Measurements from ENCODE around the gene COPS8.

The COPS8 gene

DNA sequence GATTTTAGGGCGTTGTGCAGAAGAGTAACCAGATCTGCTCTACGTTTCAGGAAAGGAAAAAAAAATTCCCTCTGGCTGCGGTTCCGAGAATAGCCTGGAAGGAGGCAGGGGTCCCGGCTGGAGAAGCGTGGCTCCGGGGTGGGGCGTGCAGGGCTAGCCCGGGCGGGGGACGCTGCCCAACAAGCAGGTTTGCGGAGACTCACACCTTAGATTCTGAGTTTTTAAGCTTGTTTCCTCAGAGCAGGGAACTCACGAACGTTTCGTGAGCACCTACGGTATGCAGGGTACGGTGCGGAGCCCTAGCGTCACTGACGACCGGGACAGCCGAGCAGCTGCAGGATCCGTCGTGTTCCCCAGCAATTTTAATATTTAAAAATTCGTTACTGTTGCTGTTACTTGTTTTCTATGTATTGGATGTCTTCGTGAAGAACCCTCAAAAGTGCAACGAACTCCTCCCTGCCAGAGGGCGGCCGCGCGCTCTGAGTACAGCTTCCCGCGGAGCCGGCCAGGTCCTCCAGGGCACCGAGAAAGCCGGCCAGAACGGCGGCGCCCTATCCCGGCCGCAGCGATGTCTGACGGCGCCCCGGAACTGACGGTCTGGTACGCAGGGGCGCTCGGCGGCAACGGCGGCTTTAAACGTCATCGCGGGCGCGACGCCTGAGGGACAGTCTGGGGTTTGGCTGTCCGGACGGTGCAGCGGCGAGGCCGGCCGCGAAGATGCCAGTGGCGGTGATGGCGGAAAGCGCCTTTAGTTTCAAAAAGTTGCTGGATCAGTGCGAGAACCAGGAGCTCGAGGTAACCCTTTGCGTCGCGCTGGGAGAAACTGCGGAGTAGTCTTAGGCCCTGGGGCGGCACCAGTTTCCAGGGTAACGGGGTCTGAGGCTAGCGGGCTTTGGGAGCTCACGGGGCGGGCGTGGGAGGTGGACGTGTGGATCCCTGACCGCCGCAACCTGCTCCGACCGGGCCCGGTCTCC, at the start of gene COPS8:
Gene COPS8 (plus strand): TSS at position 642 of the 974 bp plus-strand sequence. CDS start 76 bp downstream, at position 718.
- DNase-seq (ENCODE audit: low read depth in 2 of 2): peak; percentile 81 to 85

DNA sequence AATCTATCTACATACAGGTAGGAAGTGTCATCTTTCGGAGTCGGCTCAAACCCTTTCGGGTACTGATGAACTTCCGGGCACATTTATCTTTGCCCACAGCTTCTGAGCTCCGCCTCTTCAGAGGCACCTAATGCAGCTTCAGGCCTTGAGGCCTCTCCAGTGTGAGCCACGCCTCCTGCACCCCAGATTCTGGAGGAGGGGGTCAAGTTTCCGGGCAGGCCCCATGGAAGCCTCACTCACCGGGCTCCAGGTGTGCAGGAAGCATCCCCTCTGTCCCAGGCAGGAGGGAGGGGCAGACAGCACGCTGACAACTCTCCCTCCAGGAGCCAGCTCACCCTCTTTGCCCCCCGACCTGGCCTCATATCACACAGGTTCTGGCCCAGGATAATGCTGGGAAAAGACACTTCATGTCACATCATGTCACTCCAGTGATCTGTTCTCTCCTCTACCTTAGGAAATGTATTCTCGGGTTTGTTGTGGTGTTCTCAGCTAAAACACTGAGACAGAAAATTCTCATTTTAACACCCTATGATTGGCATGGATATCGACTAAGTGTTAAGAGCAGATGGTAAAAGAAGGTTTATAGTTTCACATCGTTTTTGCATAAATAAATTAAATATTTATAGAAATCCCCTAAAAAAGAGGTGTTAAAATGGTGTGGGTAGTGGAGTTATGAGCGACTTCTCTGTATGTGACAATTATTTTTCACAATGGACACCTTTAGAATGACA, 46.2 kb upstream of the COPS8 start:
- DNase-seq (ENCODE audit: low read depth in 2 of 2): no peak

- no peak for DNase-seq (ENCODE audit: low read depth in 2 of 2)
Observed at GRCh38 chr2:237041231-237041630, 44.5 kb upstream of the COPS8 start.

GRCh38 chr2:237042101-237042500, 43.6 kb upstream of the COPS8 start:
- DNase-seq (ENCODE audit: low read depth in 2 of 2): no peak

DNA sequence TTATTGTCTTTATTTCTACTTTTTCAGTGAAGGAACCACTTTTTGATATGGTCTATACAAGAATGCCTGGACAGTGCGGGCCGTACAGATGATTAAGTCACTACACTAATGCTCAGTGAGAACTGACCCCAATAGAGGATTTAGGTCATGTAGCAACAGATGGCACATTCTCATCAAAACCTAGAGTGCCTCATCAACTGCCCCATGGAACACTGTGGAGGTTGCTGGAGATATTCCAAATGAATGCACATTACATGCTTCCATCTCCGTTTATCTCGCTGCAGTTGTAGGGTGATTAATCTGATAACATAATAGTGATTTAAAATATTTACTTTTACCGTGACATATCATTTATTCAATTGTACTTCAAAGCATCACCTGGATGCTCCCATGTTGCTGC, 41.8 kb upstream of the COPS8 start:
- DNase-seq (ENCODE audit: low read depth in 2 of 2): no peak

DNA sequence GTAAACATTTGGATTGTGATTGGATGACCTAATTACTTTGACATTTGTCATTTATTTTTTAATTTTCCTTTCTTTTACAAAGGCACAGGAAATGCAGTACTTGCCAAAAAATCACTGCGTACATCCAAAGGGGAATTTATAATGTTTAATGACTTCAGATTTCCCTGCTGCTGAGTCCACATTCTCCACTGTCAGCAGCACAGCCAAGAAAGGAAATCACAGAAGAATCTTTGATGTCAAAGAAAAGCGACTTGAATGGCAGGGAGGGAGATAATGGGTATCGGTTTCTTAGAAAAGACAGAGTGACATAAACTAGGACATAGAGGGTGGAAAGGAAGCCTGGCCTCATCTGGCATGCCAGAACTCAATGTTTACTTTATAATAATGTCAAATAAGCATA, 41.4 kb upstream of the COPS8 start:
- DNase-seq (ENCODE audit: low read depth in 2 of 2): no peak

DNA sequence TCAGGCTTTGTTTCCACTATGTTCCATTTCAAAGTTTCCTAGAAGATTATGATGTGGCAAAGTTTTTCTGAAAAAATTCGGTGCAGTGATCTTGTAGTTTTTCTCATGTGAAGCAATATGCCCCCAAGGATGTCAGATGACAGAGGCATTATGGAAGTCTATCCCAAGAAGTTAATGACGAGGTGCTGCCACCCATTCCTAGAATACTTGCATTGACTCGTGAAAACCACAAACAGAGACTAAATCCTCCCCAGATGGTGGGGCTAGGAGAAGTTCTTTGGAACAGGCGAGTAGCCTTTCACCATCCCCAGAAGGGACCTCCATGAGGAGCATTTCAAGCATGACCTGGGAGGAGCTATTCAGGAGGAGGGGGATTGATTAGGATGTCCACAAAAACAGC, 40.2 kb upstream of the COPS8 start:
- DNase-seq (ENCODE audit: low read depth in 2 of 2): no peak

DNA sequence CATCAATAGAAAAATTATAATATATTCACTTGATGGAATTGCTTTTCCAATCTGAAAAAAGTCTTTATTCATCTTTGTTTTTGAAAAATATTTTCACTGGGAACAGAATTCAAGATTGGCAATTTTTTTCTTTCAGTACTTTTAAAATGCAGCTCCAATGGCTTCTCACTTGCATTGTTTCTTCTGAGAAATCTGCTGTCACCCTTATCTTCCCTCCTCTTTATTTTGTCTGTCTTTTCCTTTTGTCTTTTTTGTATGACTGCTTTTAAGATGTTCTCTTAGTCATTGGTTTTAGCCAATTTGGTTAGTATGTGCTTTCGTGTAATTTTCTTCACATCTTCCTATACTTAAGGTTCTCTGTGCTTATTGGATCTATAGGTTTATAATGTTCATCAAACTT, 37.1 kb upstream of the COPS8 start:
- DNase-seq (ENCODE audit: low read depth in 2 of 2): no peak

- DNase-seq (ENCODE audit: low read depth in 2 of 2): no peak
Observed at GRCh38 chr2:237051861-237052260, 33.8 kb upstream of the COPS8 start.

GRCh38 chr2:237053066-237053465, 32.6 kb upstream of the COPS8 start:
- no peak for DNase-seq (ENCODE audit: low read depth in 2 of 2)

DNA sequence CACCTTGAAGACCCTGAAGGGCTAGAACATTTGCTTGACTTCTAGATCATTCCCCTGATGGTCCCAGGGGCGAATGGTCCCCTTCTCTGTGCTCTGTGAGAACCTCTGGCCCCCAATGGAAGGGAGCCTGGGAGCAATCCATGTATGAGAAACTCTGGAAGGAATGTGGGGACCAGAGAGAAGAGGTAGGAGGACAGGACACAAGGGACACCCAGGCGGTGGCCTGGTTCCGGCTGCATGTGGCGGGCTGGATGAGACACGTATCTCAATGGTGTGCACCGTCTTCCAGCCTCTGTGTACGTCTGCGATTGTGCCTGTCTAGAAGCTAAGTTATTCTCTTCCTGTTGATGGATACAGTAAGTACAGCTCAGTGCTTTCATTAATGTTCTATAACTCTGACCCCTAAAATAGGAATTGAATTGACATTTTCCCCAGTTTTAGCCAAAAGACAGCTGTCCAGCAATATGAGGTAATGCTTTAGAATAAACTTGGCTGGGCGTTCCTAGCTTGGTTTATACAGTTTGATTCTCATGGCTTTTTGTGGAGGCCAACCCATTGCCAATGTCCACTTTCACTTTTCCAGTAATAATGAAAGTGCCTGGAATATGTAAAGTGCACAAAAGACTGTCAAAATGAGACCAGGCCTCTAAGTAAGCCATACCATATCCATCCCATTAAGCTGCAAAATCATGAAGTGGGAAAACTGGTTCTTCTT, 30.1 kb upstream of the COPS8 start:
- no peak for DNase-seq (ENCODE audit: low read depth in 2 of 2)

GRCh38 chr2:237056287-237056875, 29.3 kb upstream of the COPS8 start:
- no peak for DNase-seq (ENCODE audit: low read depth in 2 of 2)

GRCh38 chr2:237057107-237057506, 28.6 kb upstream of the COPS8 start:
- DNase-seq (ENCODE audit: low read depth in 2 of 2): no peak

GRCh38 chr2:237057893-237058300, 27.8 kb upstream of the COPS8 start:
- no peak for DNase-seq (ENCODE audit: low read depth in 2 of 2)

DNA sequence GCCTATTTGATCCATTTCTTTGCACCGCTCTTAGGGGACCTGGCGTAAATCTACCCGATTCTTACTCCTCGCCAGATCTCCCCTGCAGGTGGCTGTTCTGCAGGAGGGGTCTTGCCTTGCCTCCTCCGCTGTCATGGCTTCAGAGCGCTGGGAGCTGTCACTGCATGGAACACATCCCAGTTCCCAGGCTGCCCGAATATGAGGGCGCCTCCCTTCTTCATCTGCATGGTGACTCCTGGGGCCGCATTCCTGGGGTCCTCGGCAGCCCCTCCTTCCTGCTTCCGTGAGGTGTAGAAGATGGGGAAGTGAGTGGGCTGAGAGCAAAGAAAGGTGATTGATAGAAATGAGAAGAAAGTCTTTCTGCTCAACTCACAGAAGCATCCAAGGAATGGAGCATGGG, 27.3 kb upstream of the COPS8 start:
- DNase-seq (ENCODE audit: low read depth in 2 of 2): no peak

GRCh38 chr2:237059155-237059875, 26.4 kb upstream of the COPS8 start:
- no peak for DNase-seq (ENCODE audit: low read depth in 2 of 2)

DNA sequence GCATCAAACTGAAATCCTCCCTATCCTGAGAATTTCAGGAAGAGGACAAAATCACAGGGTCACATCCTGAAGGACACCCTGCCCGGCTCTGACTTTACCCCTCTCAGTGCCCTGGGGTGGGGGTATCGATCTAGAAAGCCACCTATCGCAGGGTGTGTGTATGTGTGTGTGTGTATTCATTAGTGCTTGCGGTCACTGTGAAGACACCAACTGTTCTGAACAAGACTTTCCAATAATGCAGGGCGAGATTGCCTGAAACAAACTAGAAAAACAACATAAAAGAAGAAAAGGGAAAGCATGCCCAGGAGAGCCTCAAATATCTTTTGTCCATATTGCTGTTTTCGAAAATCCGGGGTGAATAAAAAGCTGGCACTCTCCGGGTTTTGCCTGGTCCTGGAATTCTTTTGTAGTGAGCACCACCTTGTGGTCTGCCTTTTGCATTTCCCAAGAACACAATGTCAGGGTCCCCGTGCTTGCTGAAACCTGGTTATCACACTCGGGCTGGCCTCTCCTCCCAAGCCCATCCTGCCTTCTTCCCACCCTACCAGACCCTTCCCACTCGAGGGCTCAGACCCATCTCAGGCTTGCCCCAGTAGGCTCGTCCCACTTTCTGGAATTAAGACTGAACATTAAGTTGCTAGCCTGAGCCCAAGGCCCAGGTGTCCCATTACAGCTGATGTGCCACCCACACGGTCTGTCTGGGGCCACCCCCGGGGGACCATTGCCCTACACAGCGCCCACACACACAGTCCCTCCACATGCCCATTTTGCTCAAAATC, 25.0 kb upstream of the COPS8 start:
- no peak for DNase-seq (ENCODE audit: low read depth in 2 of 2)

- no peak for DNase-seq (ENCODE audit: low read depth in 2 of 2)
Observed at GRCh38 chr2:237061356-237061755, 24.3 kb upstream of the COPS8 start.

DNA sequence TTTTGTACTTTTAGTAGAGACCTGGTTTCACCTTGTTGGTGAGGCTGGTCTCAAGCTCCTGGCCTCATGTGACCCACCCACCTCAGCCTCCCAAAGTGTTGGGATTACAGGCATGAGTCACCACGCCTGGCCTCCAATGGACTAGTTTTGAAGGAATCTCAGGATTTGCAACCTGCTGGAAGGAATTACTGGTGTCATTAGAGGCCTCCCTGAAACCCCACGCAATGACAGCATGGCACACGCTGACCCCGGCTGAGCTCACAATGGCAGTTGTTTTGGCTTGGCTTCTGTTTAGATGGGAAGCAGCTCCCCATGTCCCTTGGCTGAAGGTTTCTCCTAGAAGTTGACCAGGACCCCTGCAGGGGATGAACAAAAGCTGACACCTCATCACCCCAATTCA, 23.1 kb upstream of the COPS8 start:
- no peak for DNase-seq (ENCODE audit: low read depth in 2 of 2)
